NCI-H146 treated with DMSO at 0.1 percent for 48 hours (cell line): ENCODE measurements around the gene DEAF1.
"Not testable (repeated sequence)": the region's sequence is repeated elsewhere in the genome, so short reads cannot be mapped to it uniquely, and the experiment has no call there.

Experiments used
- DNase-seq: peaks from one replicate; lab custom pipeline; 2025; ENCODE audit not compliant: unreplicated experiment; lab: John Stamatoyannopoulos, UW

DEAF1 gene

GRCh38 chr11:701741-702461, 6.9 kb upstream of the DEAF1 start:
- DNase-seq, result no peak

GRCh38 chr11:699753-700152, 4.7 kb upstream of the DEAF1 start:
- no peak for DNase-seq

- no peak for DNase-seq
Observed at GRCh38 chr11:699116-699508, 4.1 kb upstream of the DEAF1 start.

- DNase-seq, result no peak
Observed at GRCh38 chr11:698493-699115, 3.6 kb upstream of the DEAF1 start.

- no peak for DNase-seq
Observed at GRCh38 chr11:697811-698311, 2.8 kb upstream of the DEAF1 start.

GRCh38 chr11:696955-697491, 2.0 kb upstream of the DEAF1 start:
- no peak for DNase-seq

- peak; percentile 89 for DNase-seq
Observed at GRCh38 chr11:695538-696248, 671 bp upstream of the DEAF1 start, which contains the start of gene TMEM80. Gene TMEM80 (plus strand): TSS chr11:695816. CDS start chr11:695828, 12 bp downstream.

GRCh38 chr11:695288-695537, 191 bp upstream of the DEAF1 start:
- no peak for DNase-seq

- no peak for DNase-seq
Observed at GRCh38 chr11:693887-694562, 997 bp downstream of the DEAF1 start.

GRCh38 chr11:693415-693831, 1.6 kb downstream of the DEAF1 start:
- no peak for DNase-seq

GRCh38 chr11:692824-693414, 2.1 kb downstream of the DEAF1 start:
- no peak for DNase-seq

- no peak for DNase-seq
Observed at GRCh38 chr11:691710-692590, 3.1 kb downstream of the DEAF1 start.

- DNase-seq, result no peak
Observed at GRCh38 chr11:690738-691633, 4.0 kb downstream of the DEAF1 start.

GRCh38 chr11:690244-690643, 4.8 kb downstream of the DEAF1 start:
- DNase-seq, result not testable (repeated sequence)

- no peak for DNase-seq
Observed at GRCh38 chr11:689625-690024, 5.4 kb downstream of the DEAF1 start.

- DNase-seq, result no peak
Observed at GRCh38 chr11:688681-689080, 6.3 kb downstream of the DEAF1 start.

GRCh38 chr11:687751-688150, 7.3 kb downstream of the DEAF1 start:
- no peak for DNase-seq

GRCh38 chr11:686451-687243, 8.4 kb downstream of the DEAF1 start:
- DNase-seq, result no peak
